Endothelial cell of umbilical vein (primary cell): ENCODE data around the gene ADARB2.

ENCODE experiments used
- CTCF ChIP-seq, 2 donors: IDR thresholded peaks; 1 replicate in 1 of 2; 2 replicates in 1 of 2; pipeline ENCODE4 v1.5.1; 2011; ENCODE audit warnings: low read length in 2 of 2, mild to moderate bottlenecking in 2 of 2, moderate library complexity in 2 of 2, control low read depth in 1 of 2, inconsistent platforms in 1 of 2, low read depth in 1 of 2; ENCODE audit not compliant: insufficient read depth in 1 of 2; ENCODE audit errors: extremely low read depth in 1 of 2
- EZH2 ChIP-seq: IDR thresholded peaks from 2 replicates; pipeline ENCODE4 v1.6.1; 2012; ENCODE audit warnings: borderline replicate concordance, low read depth, mild to moderate bottlenecking, moderate library complexity, low read length, inconsistent platforms; ENCODE audit not compliant: severe bottlenecking
- MAX ChIP-seq: IDR thresholded peaks from 2 replicates; pipeline ENCODE4 v1.6.1; 2011; ENCODE audit not compliant: insufficient read depth, insufficient read length
- MYC ChIP-seq: IDR thresholded peaks from one replicate; pipeline ENCODE4 v1.6.1; 2011; ENCODE audit warnings: mild to moderate bottlenecking, low read depth, low read length
- POLR2A ChIP-seq: IDR thresholded peaks from 2 replicates; pipeline ENCODE4 v1.6.1; 2012; ENCODE audit warnings: low read depth, mild to moderate bottlenecking, control low read depth, low read length
- POLR2AphosphoS5 ChIP-seq: IDR thresholded peaks from 2 replicates; pipeline ENCODE4 v1.6.1; 2012; ENCODE audit warnings: low read depth, mild to moderate bottlenecking, control low read depth, low read length, moderate library complexity; ENCODE audit not compliant: insufficient read depth

GRCh38 chr10:1715821-1716220 lies 21.5 kb downstream of the ADARB2 start:
- TF ChIP-seq CTCF (IDR thresholded peaks at IDR 0.05; ENCODE audit: extremely low read depth in 1 of 2, insufficient read depth in 1 of 2, low read depth in 1 of 2, low read length in 2 of 2) (no peak), MYC (no peak), POLR2AphosphoS5 (no peak), POLR2A (no peak), EZH2 (no peak), MAX (no peak)
